GM12865 (cell line): ENCODE data around the gene ZNF543.
"Not testable (repeated sequence)": the region's sequence is repeated elsewhere in the genome, so short reads cannot be mapped to it uniquely, and the experiment has no call there.

Source experiments
- DNase-seq: peaks from one replicate; pipeline ENCODE4 v3.0.0; 2010; ENCODE audit warnings: low read depth
- H3K4me3 ChIP-seq: 2 replicates; pipeline ENCODE4 v1.5.1; 2011; ENCODE audit warnings: mild to moderate bottlenecking, low read depth, low read length, control low read depth
- TF ChIP-seq, protein P1 (sequence below): IDR thresholded peaks from 2 replicates; pipeline ENCODE4 v1.5.1; 2011; ENCODE audit warnings: low read length, control low read depth, low read depth, inconsistent platforms; ENCODE audit not compliant: insufficient read depth; ENCODE audit errors: missing control alignments

Gene ZNF543

DNA sequence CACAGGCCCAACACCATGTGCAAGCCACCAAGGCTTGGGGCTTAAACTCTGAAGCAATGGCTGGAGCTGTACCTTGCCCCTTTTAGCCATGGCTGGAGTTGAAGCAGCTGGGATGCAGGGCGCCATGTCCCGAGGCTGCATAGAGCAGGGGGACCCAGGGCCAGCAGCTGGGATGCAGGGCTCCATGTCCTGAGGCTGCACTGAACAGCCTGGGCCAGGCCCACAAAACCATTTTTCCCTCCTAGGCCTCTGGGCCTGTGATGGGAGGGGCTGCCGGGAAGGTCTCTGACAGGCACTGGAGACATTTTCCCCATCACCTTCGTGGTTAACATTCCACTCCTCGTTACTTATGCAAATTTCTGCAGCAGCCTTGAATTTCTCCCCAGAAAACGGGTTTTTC, 53.9 kb downstream of the ZNF543 start:
- no peak for DNase-seq
- H3K4me3 ChIP-seq, result no peak overlapping the region
- TF ChIP-seq, protein P1, sequence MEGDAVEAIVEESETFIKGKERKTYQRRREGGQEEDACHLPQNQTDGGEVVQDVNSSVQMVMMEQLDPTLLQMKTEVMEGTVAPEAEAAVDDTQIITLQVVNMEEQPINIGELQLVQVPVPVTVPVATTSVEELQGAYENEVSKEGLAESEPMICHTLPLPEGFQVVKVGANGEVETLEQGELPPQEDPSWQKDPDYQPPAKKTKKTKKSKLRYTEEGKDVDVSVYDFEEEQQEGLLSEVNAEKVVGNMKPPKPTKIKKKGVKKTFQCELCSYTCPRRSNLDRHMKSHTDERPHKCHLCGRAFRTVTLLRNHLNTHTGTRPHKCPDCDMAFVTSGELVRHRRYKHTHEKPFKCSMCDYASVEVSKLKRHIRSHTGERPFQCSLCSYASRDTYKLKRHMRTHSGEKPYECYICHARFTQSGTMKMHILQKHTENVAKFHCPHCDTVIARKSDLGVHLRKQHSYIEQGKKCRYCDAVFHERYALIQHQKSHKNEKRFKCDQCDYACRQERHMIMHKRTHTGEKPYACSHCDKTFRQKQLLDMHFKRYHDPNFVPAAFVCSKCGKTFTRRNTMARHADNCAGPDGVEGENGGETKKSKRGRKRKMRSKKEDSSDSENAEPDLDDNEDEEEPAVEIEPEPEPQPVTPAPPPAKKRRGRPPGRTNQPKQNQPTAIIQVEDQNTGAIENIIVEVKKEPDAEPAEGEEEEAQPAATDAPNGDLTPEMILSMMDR, result no peak

DNA sequence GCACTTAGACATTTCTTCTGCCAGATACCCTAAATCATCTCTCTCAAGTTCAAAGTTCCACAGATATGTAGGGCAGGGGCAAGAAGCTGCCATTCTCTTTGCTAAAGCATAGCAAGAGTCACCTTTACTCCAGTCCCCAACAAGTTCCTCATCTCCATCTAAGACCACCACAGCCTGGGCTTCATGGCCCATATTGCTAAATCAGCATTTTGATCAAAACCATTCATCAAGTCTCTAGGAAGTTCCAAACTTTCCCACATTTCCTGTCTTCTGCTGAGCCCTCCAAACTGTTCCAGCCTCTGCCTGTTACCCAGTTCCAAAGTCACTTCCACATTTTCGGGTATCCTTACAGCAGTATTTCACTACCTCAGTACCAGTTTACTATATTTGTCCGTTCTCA, 54.4 kb downstream of the ZNF543 start:
- H3K4me3 ChIP-seq, DNase-seq: not testable (repeated sequence)

DNA sequence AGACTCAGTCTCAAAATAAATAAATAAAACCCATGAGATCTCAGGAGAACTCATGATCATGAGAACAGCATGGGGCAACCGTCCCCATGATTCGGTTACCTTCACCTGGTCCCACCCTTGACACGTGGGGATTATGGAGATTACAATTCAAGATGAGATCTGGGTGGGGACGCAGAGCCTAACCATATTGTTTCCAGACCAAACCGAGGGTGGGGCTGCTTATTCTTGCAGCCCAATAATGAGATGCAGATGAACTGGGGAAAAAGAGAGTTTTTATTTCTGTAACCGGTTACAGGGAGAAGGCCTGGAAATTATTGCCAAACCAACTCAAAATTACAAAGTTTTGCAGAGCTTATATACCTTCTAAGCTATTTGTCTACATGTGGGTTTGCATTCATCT, 55.9 kb downstream of the ZNF543 start:
- DNase-seq, result no peak
- TF ChIP-seq, protein P1, result no peak
- no peak overlapping the region for H3K4me3 ChIP-seq

DNA sequence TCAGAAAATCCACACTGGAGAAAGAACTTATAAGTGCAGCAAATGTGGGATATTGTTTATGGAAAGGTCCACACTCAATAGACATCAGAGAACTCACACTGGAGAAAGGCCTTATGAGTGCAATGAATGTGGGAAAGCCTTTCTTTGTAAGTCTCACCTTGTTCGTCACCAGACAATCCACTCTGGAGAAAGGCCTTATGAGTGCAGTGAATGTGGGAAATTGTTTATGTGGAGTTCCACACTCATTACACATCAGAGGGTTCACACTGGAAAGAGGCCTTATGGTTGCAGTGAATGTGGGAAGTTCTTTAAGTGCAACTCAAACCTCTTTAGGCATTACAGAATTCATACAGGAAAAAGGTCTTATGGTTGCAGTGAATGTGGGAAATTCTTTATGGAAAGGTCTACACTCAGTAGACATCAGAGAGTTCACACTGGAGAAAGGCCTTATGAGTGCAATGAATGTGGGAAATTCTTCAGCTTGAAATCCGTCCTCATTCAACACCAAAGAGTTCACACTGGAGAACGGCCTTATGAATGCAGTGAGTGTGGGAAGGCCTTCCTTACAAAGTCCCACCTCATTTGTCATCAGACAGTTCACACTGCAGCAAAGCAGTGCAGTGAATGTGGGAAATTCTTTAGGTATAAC, 57.4 kb downstream of the ZNF543 start:
- DNase-seq, result no peak
- no peak overlapping the region for H3K4me3 ChIP-seq

More for the DNA sequence above, 57.4 kb downstream of the ZNF543 start:
- TF ChIP-seq, protein P1, result no peak
